ENCODE measurements around the gene RAP1B.

GRCh38 chr12:68632486-68632885, 21.8 kb downstream of the RAP1B start:
- TF ChIP-seq POLR2A (IDR thresholded peaks at IDR 0.05; ENCODE audit: low read length) (no peak), GATA1 (IDR thresholded peaks at IDR 0.05; ENCODE audit: low read depth, low read length) (no peak)

Data from erythroblast (primary cell).